ENCODE data around the gene SMARCB1.

Gene SMARCB1

GRCh38 chr22:23783265-23784150, 3.3 kb upstream of the SMARCB1 start:
- H3F3A ChIP-seq (ENCODE audit: insufficient read depth) = no peaks in the 10 kb centered on the region; the same call in 1 of the 2 replicates
- TF ChIP-seq EZH2phosphoT487 (conservative IDR thresholded peaks at IDR 0.05; ENCODE audit: low read length) (no peak), CTCF (IDR thresholded peaks at IDR 0.05; ENCODE audit: insufficient read depth, low read length, poor library complexity, severe bottlenecking) (no peak)
- H3K27me3 ChIP-seq (ENCODE audit: low read length) = no peaks in the 10 kb centered on the region
- peaks cover 13% of the 10 kb centered on the region for H3K79me2 ChIP-seq (ENCODE audit: insufficient read depth, low read length)
- no peaks in the 10 kb centered on the region for H3K9me3 ChIP-seq (ENCODE audit: insufficient read depth, low read length)
- no peak overlapping the region for H3K4me2 ChIP-seq (ENCODE audit: low read depth, low read length, poor library complexity, severe bottlenecking)
- H4K20me1 ChIP-seq (ENCODE audit: low read depth, low read length) = peaks cover 3% of the 10 kb centered on the region; the same call in 1 of the 2 replicates
- no peak overlapping the region for H3K9ac ChIP-seq (ENCODE audit: low read length)
- no peak overlapping the region for H3K27ac ChIP-seq (ENCODE audit: low read depth, low read length)
- H3K4me3 ChIP-seq (ENCODE audit: insufficient read depth, low read length, poor library complexity, severe bottlenecking) = no peak overlapping the region
- H3K36me3 ChIP-seq (ENCODE audit: low read length) = no peaks in the 10 kb centered on the region
- no peaks in the 10 kb centered on the region for H3K9me2 ChIP-seq (replicated peaks; ENCODE audit: insufficient read depth, low read length)
- H2AFZ ChIP-seq (ENCODE audit: low read depth, low read length, severe bottlenecking) = no peak overlapping the region

DNA sequence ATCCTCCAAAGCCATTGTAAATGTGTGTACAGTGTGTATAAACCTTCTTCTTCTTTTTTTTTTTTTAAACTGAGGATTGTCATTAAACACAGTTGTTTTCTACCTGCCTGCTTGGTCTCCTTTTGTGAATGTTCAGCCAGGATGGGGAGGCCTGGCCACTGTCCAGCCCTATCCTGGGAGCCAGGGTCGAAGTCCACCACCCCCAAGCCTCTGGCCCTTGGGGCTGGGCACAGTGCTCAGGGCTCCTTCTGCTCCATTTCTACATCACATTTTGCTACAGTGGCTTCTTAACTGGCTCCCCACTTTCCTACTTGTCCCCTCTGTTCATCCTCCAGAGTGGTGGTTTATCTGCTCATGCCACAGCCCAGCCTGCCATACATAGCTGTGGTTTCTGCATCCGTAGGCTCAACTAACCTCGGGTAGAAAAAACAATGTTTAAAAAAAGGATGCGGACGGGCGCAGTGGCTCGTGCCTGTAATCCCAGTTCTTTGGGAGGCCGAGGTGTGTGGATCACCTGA, 2.5 kb upstream of the SMARCB1 start:
- H3F3A ChIP-seq (ENCODE audit: insufficient read depth) = no peaks in the 10 kb centered on the region; the same call in 1 of the 2 replicates

DNA sequence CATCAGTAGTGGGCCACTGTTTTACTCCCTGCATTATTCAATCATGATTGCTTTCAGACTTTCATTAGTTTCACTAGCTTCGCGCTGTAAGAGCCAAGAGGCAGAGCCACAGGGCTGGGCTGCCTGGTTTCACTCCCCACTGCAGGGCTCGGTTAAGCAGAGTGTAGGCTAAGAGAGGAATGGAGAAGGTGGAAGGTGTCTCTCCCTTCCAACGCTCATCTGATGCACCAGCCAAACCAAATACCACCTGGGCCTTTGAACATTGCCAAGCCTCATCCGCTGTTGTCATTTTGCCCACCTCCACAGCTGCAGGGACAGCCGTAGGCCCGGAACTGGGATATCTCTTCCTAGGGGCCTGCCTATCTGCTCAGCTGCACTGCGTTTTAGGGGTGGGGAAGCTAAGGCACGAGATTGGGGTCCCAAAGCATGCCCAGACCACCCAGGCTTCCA, 480 bp upstream of the SMARCB1 start:
- peak overlapping the region; percentile 93 for H3K27ac ChIP-seq (ENCODE audit: low read depth, low read length)
- H3K9ac ChIP-seq (ENCODE audit: low read length) = peak overlapping the region; percentile 96
- H2AFZ ChIP-seq (ENCODE audit: low read depth, low read length, severe bottlenecking) = peak overlapping the region; percentile 81
- H3K27me3 ChIP-seq (ENCODE audit: low read length) = no peaks in the 10 kb centered on the region
- no peaks in the 10 kb centered on the region; the same call in 1 of the 2 replicates for H3F3A ChIP-seq (ENCODE audit: insufficient read depth)
- peak overlapping the region; percentile 81 for H3K4me3 ChIP-seq (ENCODE audit: insufficient read depth, low read length, poor library complexity, severe bottlenecking)
- TF ChIP-seq CTCF (IDR thresholded peaks at IDR 0.05; ENCODE audit: insufficient read depth, low read length, poor library complexity, severe bottlenecking) = no peak
- peak overlapping the region; percentile 84 for H3K4me2 ChIP-seq (ENCODE audit: low read depth, low read length, poor library complexity, severe bottlenecking)
- H3K79me2 ChIP-seq (ENCODE audit: insufficient read depth, low read length) = peaks cover 41% of the 10 kb centered on the region
- peaks cover 6% of the 10 kb centered on the region; the same call in 1 of the 2 replicates for H4K20me1 ChIP-seq (ENCODE audit: low read depth, low read length)
- H3K36me3 ChIP-seq (ENCODE audit: low read length) = no peaks in the 10 kb centered on the region
- no peaks in the 10 kb centered on the region for H3K9me2 ChIP-seq (replicated peaks; ENCODE audit: insufficient read depth, low read length)
- no peaks in the 10 kb centered on the region for H3K9me3 ChIP-seq (ENCODE audit: insufficient read depth, low read length)

More for the DNA sequence above, 2.5 kb upstream of the SMARCB1 start:
- no peak for TF ChIP-seq CTCF (IDR thresholded peaks at IDR 0.05; ENCODE audit: insufficient read depth, low read length, poor library complexity, severe bottlenecking)
- no peak for TF ChIP-seq EZH2phosphoT487 (conservative IDR thresholded peaks at IDR 0.05; ENCODE audit: low read length)
- H4K20me1 ChIP-seq (ENCODE audit: low read depth, low read length) = peaks cover 3% of the 10 kb centered on the region; the same call in 1 of the 2 replicates
- H3K9me2 ChIP-seq (replicated peaks; ENCODE audit: insufficient read depth, low read length) = no peaks in the 10 kb centered on the region
- no peak overlapping the region for H2AFZ ChIP-seq (ENCODE audit: low read depth, low read length, severe bottlenecking)
- H3K36me3 ChIP-seq (ENCODE audit: low read length) = no peaks in the 10 kb centered on the region
- H3K27ac ChIP-seq (ENCODE audit: low read depth, low read length) = no peak overlapping the region
- H3K79me2 ChIP-seq (ENCODE audit: insufficient read depth, low read length) = peaks cover 20% of the 10 kb centered on the region
- H3K27me3 ChIP-seq (ENCODE audit: low read length) = no peaks in the 10 kb centered on the region
- no peak overlapping the region for H3K4me2 ChIP-seq (ENCODE audit: low read depth, low read length, poor library complexity, severe bottlenecking)
- no peak overlapping the region for H3K9ac ChIP-seq (ENCODE audit: low read length)
- no peak overlapping the region for H3K4me3 ChIP-seq (ENCODE audit: insufficient read depth, low read length, poor library complexity, severe bottlenecking)
- no peaks in the 10 kb centered on the region for H3K9me3 ChIP-seq (ENCODE audit: insufficient read depth, low read length)

Measured in SU-DHL-6 (cell line).